Myocyte (in vitro differentiated cells): ENCODE measurements around the gene CNTNAP2. TPM values are rescaled to one million over a fixed set of nuclear protein-coding genes. Genes with fewer than 3 reads are reported as not detected.
"Not testable (repeated sequence)": the region's sequence is repeated elsewhere in the genome, so short reads cannot be mapped to it uniquely, and the experiment has no call there.

Source experiments
- DNase-seq: peaks from one replicate; pipeline ENCODE4 v3.0.0-alpha.2; 2012; ENCODE audit warnings: low read depth
- total RNA-seq: library from RNA; depleted of rRNA; stranded (reverse); fragments of >200 nt; gene quantifications from 2 replicates; pipeline ENCODE4 v1.2.3, GENCODE V29; 2014

Gene CNTNAP2
- total RNA-seq, 1 donor from 2014 or later, result not detected

DNA sequence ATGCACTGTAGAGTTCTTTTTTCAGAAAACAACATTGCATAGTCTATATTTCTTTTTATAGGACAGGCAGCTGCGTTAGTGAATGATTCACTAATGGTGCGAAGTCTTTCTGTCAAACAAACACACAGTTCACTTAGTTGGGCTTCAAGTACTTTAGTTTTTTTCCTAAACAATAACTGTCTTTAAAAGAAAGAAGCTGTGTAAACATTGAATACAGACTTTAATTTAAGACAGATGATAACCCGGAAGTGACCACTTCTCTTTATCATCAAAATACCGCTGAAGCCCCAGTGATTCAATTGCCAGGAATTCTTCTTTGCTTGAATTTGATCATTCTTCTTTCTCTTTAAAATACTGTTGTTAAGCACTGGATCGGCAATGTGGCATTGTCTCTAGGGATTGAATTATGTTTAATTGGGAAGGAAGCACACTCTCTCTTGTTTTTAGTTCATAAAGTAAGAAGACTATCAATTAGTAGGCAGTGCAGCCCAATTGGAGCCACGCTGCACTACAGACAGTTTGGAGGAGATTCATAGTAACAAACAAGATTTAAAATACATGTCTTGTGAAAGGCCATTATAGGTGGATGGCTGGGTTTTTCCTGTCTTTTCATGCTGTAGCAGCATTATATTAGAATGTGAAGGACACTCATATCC is 30.4 kb downstream of the CNTNAP2 start:
- DNase-seq, result no peak

DNA sequence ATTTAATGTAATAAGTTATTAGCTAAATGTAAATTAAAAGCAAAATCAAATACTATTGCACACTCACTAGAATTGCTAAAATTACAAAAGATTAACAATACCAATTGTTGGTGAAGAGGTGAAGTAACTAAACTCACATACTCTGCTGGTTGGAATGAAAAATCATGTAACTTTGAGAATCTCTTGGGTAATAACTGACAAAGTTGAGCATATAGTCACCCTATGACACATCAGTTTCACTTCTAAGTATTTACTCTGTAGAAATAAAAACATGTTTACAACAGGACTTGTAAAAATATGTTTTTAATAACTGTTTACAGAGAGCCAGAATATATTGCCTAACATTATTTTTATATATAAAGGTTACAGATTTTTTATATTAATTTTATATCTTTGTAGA is 33.6 kb downstream of the CNTNAP2 start:
- no peak for DNase-seq

DNA sequence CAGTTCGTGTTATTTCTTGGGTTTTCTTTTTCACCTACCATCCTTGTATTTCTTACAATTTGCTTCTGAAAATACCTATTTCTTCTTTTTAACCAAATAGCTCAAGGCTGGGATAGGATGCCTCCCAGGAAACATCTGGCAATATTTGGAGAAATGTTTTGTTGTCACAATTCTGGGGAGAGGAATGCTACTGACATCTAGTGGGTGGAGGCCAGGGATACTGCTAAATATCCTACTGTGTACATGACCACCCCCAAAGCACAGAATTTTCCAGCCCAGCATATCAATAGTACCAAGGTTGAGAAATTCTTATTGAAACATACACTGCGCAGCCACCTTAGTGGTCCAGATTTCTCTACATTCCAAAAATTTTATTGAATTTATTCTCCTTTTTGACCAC is 55.5 kb downstream of the CNTNAP2 start:
- DNase-seq, result no peak

DNA sequence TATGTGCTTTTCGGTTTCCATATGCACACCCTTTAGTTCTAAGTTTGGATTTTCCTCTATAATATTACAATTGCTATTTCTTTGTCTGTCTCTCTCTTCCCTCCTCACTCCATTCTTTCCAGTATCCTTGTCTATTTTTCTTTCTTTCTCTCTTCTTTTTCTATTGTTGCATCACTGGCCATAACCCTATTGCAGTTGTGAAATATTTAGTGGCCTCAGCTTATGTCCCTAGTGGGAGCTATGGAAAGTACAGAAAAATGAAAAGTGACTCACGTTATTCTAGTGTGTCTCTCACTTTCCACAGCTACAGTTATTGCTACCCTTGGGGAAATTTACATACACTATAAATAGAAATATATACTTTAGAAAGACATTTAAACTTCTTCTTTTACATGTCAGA is 59.1 kb downstream of the CNTNAP2 start:
- DNase-seq, result no peak

DNA sequence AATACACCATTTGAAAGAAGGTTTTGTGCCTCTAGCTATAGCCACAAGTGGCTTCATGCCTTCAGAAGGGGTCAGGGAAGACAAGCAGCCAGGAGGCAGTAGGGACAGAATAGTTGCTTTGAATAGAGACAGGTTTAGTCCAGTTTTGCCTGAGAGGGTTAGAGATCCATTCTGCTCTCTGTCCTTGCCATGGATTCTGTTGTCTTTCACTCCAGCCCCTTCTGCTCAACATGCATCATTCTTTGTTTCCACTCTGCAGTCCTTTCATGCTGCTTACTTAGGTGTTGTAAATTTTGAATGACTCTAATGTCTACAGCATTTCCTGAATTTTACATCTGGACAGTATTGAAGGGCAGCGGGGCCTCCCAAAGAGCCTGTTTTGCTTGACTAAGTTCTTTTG is 60.3 kb downstream of the CNTNAP2 start:
- no peak for DNase-seq

DNA sequence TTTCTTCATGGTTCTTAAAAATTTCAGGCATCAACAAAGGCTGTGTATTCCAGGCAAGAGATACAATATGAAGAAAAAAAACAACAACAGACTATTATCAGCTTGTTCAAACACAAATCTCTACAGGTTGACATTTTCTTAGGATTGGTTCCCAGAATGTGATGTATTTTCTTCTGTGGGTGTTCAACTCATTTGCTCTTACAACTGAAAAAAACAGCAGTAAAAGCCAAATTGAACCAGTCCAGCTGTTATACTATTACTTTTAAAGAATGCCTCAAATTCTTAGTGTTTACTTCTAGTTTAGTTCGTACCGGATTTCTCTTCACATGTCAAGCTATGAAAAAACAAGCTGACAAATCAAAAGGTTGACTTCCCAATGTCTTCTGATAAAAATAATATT is 60.7 kb downstream of the CNTNAP2 start:
- DNase-seq, result no peak

DNA sequence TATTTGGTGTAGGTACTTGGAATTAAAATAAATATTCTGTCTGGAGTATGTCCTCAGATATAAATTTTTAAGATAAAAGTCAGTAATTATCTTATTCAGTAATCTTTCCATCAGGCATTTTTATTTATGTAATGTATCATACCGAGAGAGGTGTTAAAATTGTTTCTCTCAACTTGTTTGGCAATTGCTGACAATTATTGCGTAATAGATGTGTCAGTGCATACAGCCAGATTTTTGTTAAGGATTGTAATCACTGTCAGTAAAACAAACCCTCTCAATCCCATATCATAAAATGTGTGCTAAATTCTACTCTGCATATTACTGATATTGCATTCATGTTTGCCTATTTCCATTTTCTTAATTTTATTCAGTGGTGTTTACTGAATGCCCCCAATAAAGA is 69.2 kb downstream of the CNTNAP2 start:
- DNase-seq, result no peak

DNA sequence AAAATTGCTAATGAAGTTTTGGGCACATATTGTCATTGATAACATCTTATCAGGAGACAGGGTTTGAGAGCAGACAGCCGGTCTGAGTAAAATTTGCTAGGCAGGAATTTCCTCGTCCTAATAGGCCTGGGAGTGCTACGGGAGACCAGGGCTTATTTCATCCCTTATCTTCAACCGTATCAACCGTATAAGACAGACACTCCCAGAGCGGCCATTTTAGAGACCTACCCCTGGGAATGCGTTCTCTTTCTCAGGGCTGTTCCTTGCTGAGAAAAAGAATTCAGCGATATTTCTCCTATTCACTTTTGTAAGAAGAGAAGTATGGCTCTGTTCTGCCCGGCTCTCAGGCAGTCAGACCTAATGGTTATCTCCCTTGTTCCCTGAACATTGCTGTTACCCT is 74.8 kb downstream of the CNTNAP2 start:
- DNase-seq, result not testable (repeated sequence)

DNA sequence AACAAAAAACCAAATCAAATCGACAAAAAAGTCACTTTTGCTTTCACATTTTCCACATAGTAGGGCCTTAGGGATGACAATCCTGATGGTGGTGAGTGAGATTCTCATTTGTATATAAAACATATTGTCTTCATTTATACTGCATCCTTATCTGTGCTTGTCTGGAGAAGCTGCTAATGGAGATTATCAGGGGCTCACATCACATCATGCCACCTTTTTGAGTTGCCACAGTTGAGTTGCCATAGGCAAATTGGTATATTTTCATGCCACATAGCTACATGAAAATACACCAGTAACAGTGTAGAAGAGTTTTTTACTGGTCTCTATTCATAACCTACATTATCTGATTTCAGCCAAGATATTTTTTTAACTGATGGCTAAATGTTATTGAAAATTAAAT is 85.3 kb downstream of the CNTNAP2 start:
- DNase-seq, result no peak

DNA sequence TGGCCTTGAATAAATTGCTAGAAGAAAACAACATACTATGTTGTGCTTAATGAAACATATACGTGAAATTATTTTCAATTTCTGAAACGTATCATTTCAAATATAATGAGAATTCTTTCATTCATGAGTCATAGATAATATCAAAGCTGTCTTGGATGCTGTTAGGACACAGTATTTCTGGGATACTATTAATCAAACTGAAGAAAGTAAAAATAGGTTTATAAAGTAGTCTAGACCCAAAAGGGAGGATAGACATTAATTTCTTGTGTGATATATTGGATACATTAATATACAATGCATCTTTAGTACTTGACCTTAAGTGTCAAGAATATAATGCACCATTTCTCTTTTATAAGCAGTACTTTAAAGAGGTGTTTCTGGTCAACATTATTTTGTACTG is 89.7 kb downstream of the CNTNAP2 start:
- no peak for DNase-seq

DNA sequence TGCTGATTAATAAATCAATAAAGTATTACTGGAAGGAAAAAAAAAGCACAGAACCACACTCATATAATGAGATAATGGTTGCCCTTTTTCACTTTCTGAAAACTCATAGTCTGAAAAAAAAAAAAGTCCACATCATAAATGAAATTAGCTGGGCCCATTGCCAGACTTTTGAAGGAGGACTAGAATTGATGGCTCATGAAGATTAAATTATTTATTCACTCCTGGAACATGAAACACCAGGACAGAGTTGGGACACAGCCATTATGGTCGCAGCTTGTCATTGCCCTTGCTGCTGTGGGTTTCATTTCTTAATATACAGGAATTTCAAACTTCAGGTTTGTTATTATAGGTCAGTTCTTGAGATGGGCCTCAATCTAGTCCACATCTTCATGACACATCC is 91.9 kb downstream of the CNTNAP2 start:
- no peak for DNase-seq

DNA sequence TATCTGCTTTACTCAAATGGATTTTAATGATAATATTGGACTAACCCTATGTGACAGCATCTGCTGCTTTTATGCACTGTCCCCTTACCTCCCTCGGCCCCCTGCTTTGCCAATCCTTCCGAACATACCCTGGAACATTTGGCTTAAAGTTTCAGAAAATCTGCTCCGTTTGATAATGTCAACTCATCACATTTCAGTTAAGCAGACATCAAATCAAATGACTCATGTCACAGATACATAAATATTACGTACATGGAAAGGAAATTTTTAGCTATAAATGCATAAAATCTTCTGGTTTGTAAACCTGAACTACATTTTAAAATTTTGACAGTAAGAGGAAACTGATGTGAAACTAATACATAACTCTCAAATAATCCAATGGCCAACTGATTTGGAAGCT is 98.2 kb downstream of the CNTNAP2 start:
- no peak for DNase-seq

DNA sequence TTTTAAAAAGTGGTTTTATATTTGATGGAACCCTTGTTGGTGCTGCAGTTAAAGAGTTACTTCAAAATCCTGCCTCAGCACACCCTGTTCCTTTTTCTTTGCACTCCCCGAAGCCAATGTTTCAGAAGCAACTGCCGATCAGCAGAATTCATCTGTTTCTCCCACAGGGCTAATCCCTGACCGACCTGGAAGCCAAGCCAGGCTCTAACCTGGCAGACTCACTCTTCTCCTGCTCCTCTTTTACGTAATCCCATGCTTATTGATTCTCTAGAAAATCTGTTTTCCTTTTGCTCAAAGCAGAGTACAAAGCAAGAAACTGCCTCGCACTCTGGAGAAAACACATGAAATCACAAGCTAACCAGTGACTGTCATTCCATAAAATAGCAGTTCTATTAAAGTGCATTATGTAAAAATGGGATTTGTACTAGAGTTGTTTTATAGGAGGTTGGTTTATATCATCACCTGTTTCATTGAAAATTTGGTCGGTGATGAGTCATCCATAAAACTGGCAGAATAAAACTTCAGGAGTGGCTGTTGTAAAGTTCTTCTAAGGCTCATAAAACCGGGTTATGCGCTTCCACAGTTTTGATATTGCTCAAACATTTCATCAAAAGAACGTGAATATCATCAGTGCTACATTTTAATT is 99.9 kb downstream of the CNTNAP2 start:
- no peak for DNase-seq

DNA sequence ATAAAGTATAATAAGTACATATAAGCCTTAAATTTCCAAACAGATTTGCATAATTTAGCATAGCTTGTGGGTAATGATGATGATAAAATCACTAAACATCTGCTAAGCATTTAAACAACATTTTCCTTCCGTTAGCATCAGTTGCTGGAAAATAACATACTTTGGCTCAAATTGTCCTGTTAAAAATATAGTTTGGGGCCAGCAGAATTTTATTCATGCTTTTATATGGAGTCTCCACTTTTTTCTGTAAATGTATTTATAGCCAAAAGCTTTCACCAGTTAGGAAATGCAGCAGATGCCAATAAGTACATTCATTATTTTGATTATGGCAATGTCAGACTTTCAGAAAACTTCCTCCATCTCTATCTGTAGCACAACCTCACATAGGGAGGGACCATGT is 107.2 kb downstream of the CNTNAP2 start:
- DNase-seq, result no peak

DNA sequence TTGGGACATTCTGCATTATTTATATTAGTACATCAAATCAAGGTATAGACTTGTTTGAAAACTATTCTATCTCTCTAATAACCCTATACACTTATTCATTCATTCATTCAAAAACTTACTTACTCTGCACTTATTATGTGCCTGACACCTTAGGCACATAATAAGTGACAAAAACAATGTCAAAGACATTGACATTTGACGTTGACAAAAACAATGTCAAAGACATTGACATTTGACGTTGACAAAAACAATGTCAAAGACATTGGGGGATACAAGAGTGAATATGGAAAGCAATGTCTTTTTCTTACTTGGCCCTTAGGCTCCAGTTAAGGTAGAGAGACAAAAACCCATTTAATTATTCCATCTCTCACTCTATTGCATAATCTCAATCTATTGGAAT is 116.0 kb downstream of the CNTNAP2 start:
- no peak for DNase-seq

DNA sequence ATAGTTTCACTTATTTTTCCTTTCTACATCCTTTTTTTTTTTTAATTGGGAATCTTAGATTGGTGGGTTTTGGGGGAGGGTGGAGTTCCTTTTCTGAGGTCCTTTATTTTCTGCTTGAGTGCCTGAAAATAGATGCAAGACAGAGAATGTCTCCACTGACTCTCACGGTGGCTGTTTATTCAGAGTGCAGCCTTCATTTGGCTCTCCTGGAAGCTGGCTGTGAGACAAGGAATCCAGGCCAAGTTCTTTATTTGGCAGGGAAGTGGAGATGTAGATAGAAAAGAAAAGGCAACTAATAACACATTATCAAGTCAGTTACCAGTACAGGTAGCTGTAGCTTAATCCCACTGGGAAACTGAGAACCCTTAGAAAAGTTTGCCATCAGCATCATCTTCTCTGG is 118.6 kb downstream of the CNTNAP2 start:
- no peak for DNase-seq

DNA sequence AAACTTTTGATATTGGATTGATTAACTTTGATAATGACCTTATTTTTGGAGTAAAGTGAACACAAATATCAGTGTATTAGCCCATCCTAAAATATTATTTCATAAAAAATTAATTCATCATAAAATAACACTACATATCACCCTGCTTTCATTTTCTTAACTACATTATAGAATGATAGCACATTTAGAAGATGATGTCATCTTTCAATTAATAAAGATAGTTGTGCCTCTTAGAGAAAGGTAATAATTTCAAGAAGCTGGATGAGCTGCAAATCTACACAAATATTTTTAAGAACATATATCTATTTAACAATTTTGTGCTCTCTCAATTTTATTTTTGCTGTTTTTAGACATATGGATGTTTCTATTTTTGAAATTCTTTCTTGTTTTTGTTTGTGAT is 126.1 kb downstream of the CNTNAP2 start:
- DNase-seq, result no peak

DNA sequence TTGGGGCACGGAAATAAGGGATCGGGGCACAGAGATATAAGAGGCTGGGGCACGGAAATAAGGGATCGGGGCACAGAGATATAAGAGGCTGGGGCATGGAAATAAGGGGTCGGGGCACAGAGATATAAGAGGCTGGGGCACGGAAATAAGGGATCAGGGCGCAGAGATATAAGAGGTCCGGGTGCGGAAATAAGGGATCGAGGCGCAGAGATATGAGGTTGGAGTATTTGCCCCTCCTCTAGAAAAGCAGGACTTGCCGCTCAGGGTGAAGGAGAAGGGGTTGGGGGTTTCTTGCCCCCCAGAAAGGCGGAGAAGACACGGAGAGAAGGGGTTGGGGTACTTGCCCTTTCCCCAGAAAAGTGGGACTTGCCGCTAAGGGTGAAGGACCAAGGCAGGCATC is 131.4 kb downstream of the CNTNAP2 start:
- DNase-seq, result not testable (repeated sequence)

DNA sequence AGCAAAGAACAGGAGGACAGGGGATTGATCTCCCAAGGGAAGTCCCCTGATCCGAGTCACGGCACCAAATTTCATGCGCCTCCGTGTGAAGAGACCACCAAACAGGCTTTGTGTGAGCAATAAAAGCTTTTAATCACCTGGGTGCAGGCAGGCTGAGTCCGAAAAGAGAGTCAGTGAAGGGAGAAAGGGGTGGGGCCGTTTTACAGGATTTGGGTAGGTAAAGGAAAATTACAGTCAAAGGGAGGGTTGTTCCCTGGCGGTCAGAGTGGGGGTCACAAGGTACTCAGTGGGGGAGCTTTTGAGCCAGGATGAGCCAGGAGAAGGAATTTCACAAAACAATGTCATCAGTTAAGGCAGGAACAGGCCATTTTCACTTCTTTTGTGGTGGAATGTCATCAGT is 132.1 kb downstream of the CNTNAP2 start:
- not testable (repeated sequence) for DNase-seq

DNA sequence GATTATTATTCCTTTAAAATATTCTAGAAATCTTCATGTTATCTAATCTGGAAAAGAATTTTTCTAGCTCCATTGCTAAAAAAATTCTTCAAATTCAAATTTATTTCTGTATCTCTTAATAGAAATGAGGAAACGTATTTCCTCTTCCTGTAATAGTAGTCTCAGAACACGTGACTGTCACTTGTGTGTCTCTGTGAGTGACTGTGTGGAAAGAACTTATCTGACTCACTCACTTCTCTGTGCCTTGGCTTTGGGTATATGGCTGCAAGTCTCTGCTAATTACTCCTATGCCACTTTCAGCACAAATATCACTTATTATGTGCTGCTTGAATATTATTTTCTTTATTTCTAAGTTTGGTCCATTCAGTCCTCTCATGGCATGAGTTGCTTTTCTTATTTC is 132.7 kb downstream of the CNTNAP2 start:
- DNase-seq, result no peak

DNA sequence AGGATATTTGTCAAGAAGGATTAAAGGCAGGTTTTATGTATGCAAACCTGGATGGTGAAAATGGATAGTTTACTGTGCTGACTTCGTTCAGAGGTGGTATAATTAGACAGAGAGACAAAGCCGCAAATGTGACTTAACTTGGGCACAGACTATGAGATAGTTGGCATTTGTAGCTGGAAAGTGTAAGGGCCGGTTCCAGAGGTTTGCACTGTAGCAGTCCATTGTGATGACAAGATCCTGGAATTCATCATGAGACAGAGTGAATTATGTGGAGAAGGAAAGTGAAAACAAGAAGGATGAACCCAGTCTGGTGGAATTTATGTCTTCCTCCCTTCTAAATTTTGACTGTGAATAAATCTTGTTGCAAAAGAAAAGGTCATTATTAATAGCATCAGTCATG is 139.0 kb downstream of the CNTNAP2 start:
- no peak for DNase-seq

DNA sequence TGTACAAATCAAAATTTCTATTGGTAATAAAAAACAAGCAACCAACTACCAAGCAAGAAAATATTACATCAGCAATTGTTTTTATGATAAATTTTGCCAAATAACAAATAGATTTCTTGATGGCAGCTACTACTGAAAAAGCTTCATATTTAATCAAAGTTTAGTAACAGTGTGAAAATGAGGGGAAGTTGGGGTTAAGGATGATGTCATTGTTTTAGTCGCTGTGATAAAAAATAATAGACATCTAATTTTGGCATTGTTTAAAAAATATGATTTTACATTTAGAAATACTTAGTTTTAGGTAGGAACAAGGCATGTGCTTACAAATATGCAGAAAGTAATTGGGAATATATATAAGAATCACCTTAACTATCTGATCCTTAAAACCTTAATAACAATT is 145.9 kb downstream of the CNTNAP2 start:
- DNase-seq, result no peak

DNA sequence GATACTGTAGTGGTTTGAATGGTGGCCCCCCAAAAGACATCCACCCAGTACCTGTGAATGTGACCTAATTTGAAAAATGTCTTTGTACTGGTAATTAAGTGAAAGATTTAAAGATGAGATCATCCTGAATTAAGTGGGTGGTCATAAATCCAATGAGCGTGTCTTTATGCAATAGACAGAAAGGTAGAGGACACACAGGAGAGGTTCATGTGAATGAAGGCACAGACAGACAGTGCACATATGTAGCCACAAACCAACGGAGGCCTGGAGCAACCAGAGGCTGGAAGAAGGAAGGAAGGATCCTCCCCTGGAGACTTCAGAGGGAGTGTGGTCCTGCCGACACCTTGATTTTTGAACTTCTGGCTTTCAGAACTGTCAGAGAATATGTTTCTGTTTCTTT is 160.3 kb downstream of the CNTNAP2 start:
- no peak for DNase-seq
